Ovary (tissue), 9 donors: ENCODE data around the gene SCN9A. TPM values are rescaled to one million over a fixed set of nuclear protein-coding genes. Genes with fewer than 3 reads are reported as not detected.

Experiments used
- DNase-seq, 5 donors: peaks; one replicate each; pipeline ENCODE4 v3.0.0-alpha.2; 2019 to 2020
- H3K27ac ChIP-seq, 2 donors: fragments of 200-600 bp; one replicate each; pipeline versions ENCODE4 v1.5.1 to v1.8.0; 2019 to 2022
- H3K27me3 ChIP-seq: fragments of 200-600 bp; one replicate; pipeline ENCODE4 v1.8.0; 2022
- H3K36me3 ChIP-seq: fragments of 200-600 bp; sonication (generic); one replicate; pipeline ENCODE4 v1.5.1; 2019
- H3K4me1 ChIP-seq: one replicate; pipeline ENCODE4 v1.8.1; 2013; ENCODE audit warnings: mild to moderate bottlenecking, moderate library complexity; ENCODE audit not compliant: insufficient read depth
- H3K4me3 ChIP-seq: fragments of 200-600 bp; sonication (generic); one replicate; pipeline ENCODE4 v1.5.1; 2017
- H3K9me3 ChIP-seq, 2 donors: fragments of 200-600 bp in 1 of 2; sonication (generic) in 1 of 2; one replicate each; pipeline versions ENCODE4 v1.5.1 to v1.8.1; 2013 to 2019; ENCODE audit warnings: mild to moderate bottlenecking in 1 of 2, moderate library complexity in 1 of 2
- CTCF ChIP-seq, 3 donors: fragments of 450-650 bp in 2 of 3; fragments of 200-600 bp in 1 of 3; IDR thresholded peaks; one replicate each; pipeline versions ENCODE4 v1.5.1 to v1.8.0; 2016 to 2022; ENCODE audit warnings: antibody characterized with exemption in 3 of 3, mild to moderate bottlenecking in 1 of 3
- EP300 ChIP-seq: sonication (generic); formaldehyde crosslinking; IDR thresholded peaks from one replicate; pipeline ENCODE4 v1.6.1; 2017; ENCODE audit warnings: antibody characterized with exemption
- POLR2A ChIP-seq: fragments of 450-650 bp; IDR thresholded peaks from one replicate; pipeline ENCODE4 v1.6.1; 2017; ENCODE audit warnings: antibody characterized with exemption, mild to moderate bottlenecking, moderate library complexity
- WGBS, 3 donors: extraction: QIAGEN DNeasy Blood & Tissue Kit in 1 of 3; methylation state at CpG; one replicate each; pipeline versions ENCODE4 v1.1.5 to v1.1.7; 2013 to 2017; 5-methylcytosine and 5-hydroxymethylcytosine counted together
- intact Hi-C, 4 donors: fragments of 100-400 bp; cut with DNase I; formaldehyde crosslinking; loops; one replicate each; pipeline versions ENCODE4 v1.11.0 to v1.15.1; 2022 to 2023
- polyA plus RNA-seq, 2 donors: library from polyadenylated mRNA; stranded (reverse); fragments of 200-250 nt in 1 of 2; fragments of 350-450 nt in 1 of 2; fragmentation: Illumina TruSeq in 1 of 2; extraction: RNeasy Lipid Tissue Mini Kit (QIAGEN cat#74804) in 1 of 2; gene quantifications; one replicate each; pipeline ENCODE4 v1.2.3, GENCODE V29; 2013 to 2014
- total RNA-seq, 7 donors: library from RNA; depleted of rRNA in 2 of 7; stranded (reverse); fragments of >200 nt in 2 of 7; fragmentation: NEBNext Ultra II Directional in 3 of 7; extraction: Animal tissue kit (Norgen Biotek cat#: 25700) in 3 of 7; gene quantifications; one replicate each; pipeline versions ENCODE4 v1.1.0 to v1.2.4, GENCODE V29; 2016 to 2023
- donor health status: DM: no; HTN: no; CAD: no; lungs with moderate emphysema.
- donor health status: DM: no; HTN: no; CAD: no.
- donor health status: Bipolar disorder and iron deficiency.
- donor health status: DM: yes; HTN: yes; CAD: no.
- donor health status: DM: no; HTN: no; CAD: no.
- donor health status: DM: yes; HTN: yes; CAD: no.

Gene SCN9A
- total and polyA plus RNA-seq, 9 donors, result 0.33 to 4.5 (median 1.3) TPM

- Histone ChIP-seq H3K4me3 (no peak overlapping the region), H3K36me3 (no peaks in the 10 kb centered on the region), H3K4me1 (no peaks in the 10 kb centered on the region), H3K9me3 (no peaks in the 10 kb centered on the region), H3K27me3 (no peaks in the 10 kb centered on the region), H3K27ac (no peak overlapping the region)
- no peak for DNase-seq
- intact Hi-C loops, result no loop called here
- TF ChIP-seq EP300, result no peak
- TF ChIP-seq CTCF (IDR thresholded peaks at IDR 0.05), result no peak
- TF ChIP-seq POLR2A, result no peak
These were observed 173.0 kb downstream of the SCN9A start for GRCh38 chr2:166202778-166203177.

- Histone ChIP-seq H3K27me3 (no peaks in the 10 kb centered on the region), H3K9me3 (no peaks in the 10 kb centered on the region), H3K27ac (no peak overlapping the region), H3K36me3 (no peaks in the 10 kb centered on the region), H3K4me3 (no peak overlapping the region), H3K4me1 (no peaks in the 10 kb centered on the region)
- WGBS, 3 donors, result 59 to 68% (median 59%) methylated on average over 3 of the region's 3 CpGs
- TF ChIP-seq EP300 (no peak), POLR2A (no peak), CTCF (IDR thresholded peaks at IDR 0.05) (no peak)
- no peak for DNase-seq
- intact Hi-C loops, result no loop called here
These were observed 178.3 kb downstream of the SCN9A start for GRCh38 chr2:166197446-166197845.

GRCh38 chr2:166193407-166193806, 182.3 kb downstream of the SCN9A start:
- 92 to 96% (median 93%) methylated on average over 2 of the region's 2 CpGs for WGBS, 3 donors
- no peaks in the 10 kb centered on the region for H3K36me3 ChIP-seq
- intact Hi-C loops, result no loop called here
- no peaks in the 10 kb centered on the region for H3K4me1 ChIP-seq
- TF ChIP-seq POLR2A (no peak), CTCF (IDR thresholded peaks at IDR 0.05) (no peak), EP300 (no peak)
- no peak overlapping the region for H3K27ac ChIP-seq
- H3K4me3 ChIP-seq, result no peak overlapping the region
- DNase-seq, result no peak
- H3K27me3 ChIP-seq, result no peaks in the 10 kb centered on the region
- H3K9me3 ChIP-seq, result no peaks in the 10 kb centered on the region

- no peak overlapping the region for H3K4me3 ChIP-seq
- no peaks in the 10 kb centered on the region for H3K27me3 ChIP-seq
- no peaks in the 10 kb centered on the region for H3K4me1 ChIP-seq
- intact Hi-C loops, result no loop called here
- no peaks in the 10 kb centered on the region for H3K9me3 ChIP-seq
- DNase-seq, result no peak
- WGBS, 3 donors, result 38 to 52% (median 44%) methylated on average over 3 of the region's 3 CpGs
- TF ChIP-seq POLR2A (no peak), EP300 (no peak), CTCF (IDR thresholded peaks at IDR 0.05) (no peak)
- H3K36me3 ChIP-seq, result no peaks in the 10 kb centered on the region
- no peak overlapping the region for H3K27ac ChIP-seq
These were observed 187.7 kb downstream of the SCN9A start for GRCh38 chr2:166188084-166188483.

GRCh38 chr2:166184789-166185188, 191.0 kb downstream of the SCN9A start:
- intact Hi-C loops, result no loop called here
- H3K9me3 ChIP-seq, result no peaks in the 10 kb centered on the region
- no peaks in the 10 kb centered on the region for H3K4me1 ChIP-seq
- no peak overlapping the region for H3K27ac ChIP-seq
- no peaks in the 10 kb centered on the region for H3K36me3 ChIP-seq
- no peaks in the 10 kb centered on the region for H3K27me3 ChIP-seq
- DNase-seq, result no peak
- TF ChIP-seq CTCF (IDR thresholded peaks at IDR 0.05), result no peak
- TF ChIP-seq EP300, result no peak
- TF ChIP-seq POLR2A, result no peak
- no peak overlapping the region for H3K4me3 ChIP-seq
- WGBS, 3 donors, result 72 to 84% (median 79%) methylated on average over 3 of the region's 3 CpGs
